Neural progenitor cell (in vitro differentiated cells): ENCODE data around the gene DAW1.

Experiments
- CTCF ChIP-seq: fragments of 200-600 bp; sonication (generic); IDR thresholded peaks from 2 replicates; pipeline ENCODE4 v1.5.1; 2017; ENCODE audit warnings: antibody characterized with exemption, mild to moderate bottlenecking
- EZH2 ChIP-seq: fragments of 200-600 bp; sonication (generic); IDR thresholded peaks from 2 replicates; pipeline ENCODE4 v1.6.1; 2017; ENCODE audit warnings: antibody characterized with exemption, mild to moderate bottlenecking, moderate library complexity

- TF ChIP-seq CTCF (peak; percentile 86), EZH2 (no peak)
Measured at GRCh38 chr2:227939271-227940027, 68.0 kb downstream of the DAW1 start.
